Keratinocyte (primary cell): ENCODE results near the gene AGAP1. TPM values are rescaled to one million over a fixed set of nuclear protein-coding genes. Genes with fewer than 3 reads are reported as not detected.

ENCODE experiments used
- DNase-seq: peaks from one replicate; pipeline ENCODE4 v3.0.0-alpha.2; 2011; ENCODE audit warnings: low read depth, missing footprints, low spot score
- FAIRE-seq: peaks from 2 replicates; lab custom pipeline; 2011; peaks lifted over from hg19 to GRCh38; lab: Jason Lieb, UNC
- H2AFZ ChIP-seq: 2 replicates; pipeline ENCODE4 v1.6.0; 2012; ENCODE audit warnings: low read length, control low read depth, inconsistent platforms; ENCODE audit not compliant: control insufficient read depth
- H3K27ac ChIP-seq: 2 replicates; pipeline ENCODE4 v1.5.1; 2011; ENCODE audit warnings: low read length; ENCODE audit not compliant: control insufficient read depth, insufficient read depth
- H3K27me3 ChIP-seq: 3 replicates; pipeline ENCODE4 v1.6.0; 2011; ENCODE audit warnings: low read length; ENCODE audit not compliant: control insufficient read depth, insufficient read depth; ENCODE audit errors: extremely low read depth
- H3K36me3 ChIP-seq, 2 experiments: 2 replicates in 1 of 2; 3 replicates in 1 of 2; pipeline ENCODE4 v1.5.1; 2011; ENCODE audit warnings: low read length in 2 of 2, mild to moderate bottlenecking in 1 of 2; ENCODE audit not compliant: control insufficient read depth in 2 of 2, insufficient read depth in 2 of 2; ENCODE audit errors: extremely low read depth in 1 of 2
- H3K4me1 ChIP-seq: 3 replicates; pipeline ENCODE4 v1.5.1; 2011; ENCODE audit warnings: low read length; ENCODE audit not compliant: control insufficient read depth, insufficient read depth; ENCODE audit errors: extremely low read depth
- H3K4me2 ChIP-seq: 3 replicates; pipeline ENCODE4 v1.6.0; 2011; ENCODE audit warnings: low read depth, low read length; ENCODE audit not compliant: control insufficient read depth, insufficient read depth; ENCODE audit errors: extremely low read depth
- H3K4me3 ChIP-seq, 3 experiments: fragments of 200-600 bp in 1 of 3; sonication (generic) in 1 of 3; 2 replicates in 2 of 3; 3 replicates in 1 of 3; pipeline ENCODE4 v1.5.1; 2011 to 2016; ENCODE audit warnings: low read length in 3 of 3, mild to moderate bottlenecking in 3 of 3, control low read depth in 2 of 3, inconsistent platforms in 1 of 3, low read depth in 1 of 3, mixed read lengths in 1 of 3, mixed run types in 1 of 3, moderate library complexity in 1 of 3; ENCODE audit not compliant: control insufficient read depth in 2 of 3, insufficient read depth in 2 of 3; ENCODE audit errors: extremely low read depth in 1 of 3
- H3K79me2 ChIP-seq: 2 replicates; pipeline ENCODE4 v1.6.0; 2012; ENCODE audit warnings: low read length; ENCODE audit not compliant: control insufficient read depth, insufficient read depth
- H3K9ac ChIP-seq: 3 replicates; pipeline ENCODE4 v1.6.0; 2011; ENCODE audit warnings: low read length; ENCODE audit not compliant: control insufficient read depth, insufficient read depth; ENCODE audit errors: extremely low read depth
- H3K9me1 ChIP-seq: 3 replicates; pipeline ENCODE4 v1.6.0; 2011; ENCODE audit warnings: low read length; ENCODE audit not compliant: control insufficient read depth, insufficient read depth; ENCODE audit errors: extremely low read depth
- H3K9me3 ChIP-seq: 2 replicates; pipeline ENCODE4 v1.5.1; 2012; ENCODE audit warnings: low read depth, low read length; ENCODE audit not compliant: control insufficient read depth
- H4K20me1 ChIP-seq: 3 replicates; pipeline ENCODE4 v1.6.0; 2011; ENCODE audit warnings: low read length; ENCODE audit not compliant: control insufficient read depth, insufficient read depth; ENCODE audit errors: extremely low read depth
- CTCF ChIP-seq, 3 experiments: IDR thresholded peaks in 1 of 3; conservative IDR thresholded peaks in 1 of 3; optimal IDR thresholded peaks in 1 of 3; 2 replicates in 2 of 3; 3 replicates in 1 of 3; pipeline versions ENCODE3 to v1.5.1; 2011; ENCODE audit warnings: low read length in 3 of 3, mild to moderate bottlenecking in 3 of 3, moderate library complexity in 2 of 3, control low read depth in 1 of 3, inconsistent platforms in 1 of 3; ENCODE audit not compliant: insufficient read depth in 2 of 3; ENCODE audit errors: extremely low read depth in 1 of 3
- EZH2 ChIP-seq: IDR thresholded peaks from one replicate; pipeline ENCODE4 v1.6.1; 2012; ENCODE audit warnings: inconsistent platforms, mild to moderate bottlenecking, low read length, moderate library complexity
- dilution Hi-C: fragments of 300-500 bp; cut with MboI; formaldehyde crosslinking; loops from one replicate; pipeline ENCODE4 v1.7.0; 2020; ENCODE audit warnings: low sequenced_read_pairs; ENCODE audit not compliant: extremely low pct_ligation_motif_present
- polyA plus RNA-seq, 5 experiments: library from polyadenylated mRNA; depleted of rRNA in 3 of 5; stranded (reverse) in 3 of 5; stranded (forward) in 1 of 5; unstranded in 1 of 5; fragments of >200 nt; gene quantifications; 1 replicate in 1 of 5; 2 replicates in 3 of 5; 3 replicates in 1 of 5; pipeline versions ENCODE4 v1.2.1 to v1.2.3, GENCODE V29; 2011 to 2012; ENCODE audit warnings: missing spikeins in 2 of 5, low read depth in 1 of 5, low replicate concordance in 1 of 5

The AGAP1 gene
- polyA plus RNA-seq, 1 donor (not counting 4 experiments of a cell fraction or from before 2014, with no cell fraction given) = 12.6 TPM

- Histone ChIP-seq H3K9ac (peak overlapping the region; percentile 36), H3K9me3 (no peaks in the 10 kb centered on the region), H3K27me3 (no peaks in the 10 kb centered on the region), H3K4me2 (peak overlapping the region; percentile 74), H3K4me1 (peaks cover 18% of the 10 kb centered on the region), H3K9me1 (peaks cover 6% of the 10 kb centered on the region), H4K20me1 (peaks cover 12% of the 10 kb centered on the region), H3K36me3 (peaks cover 0 to 2% of the 10 kb centered on the region in 2 experiments), H3K4me3 (peak overlapping the region in 2 of 3 experiments; percentile 29 to 41), H3K79me2 (peaks cover 64% of the 10 kb centered on the region), H2AFZ (no peak overlapping the region), H3K27ac (peak overlapping the region; percentile 44)
- FAIRE-seq (peak; percentile 94), DNase-seq (peak; percentile 32)
- TF ChIP-seq CTCF (optimal IDR thresholded peaks at IDR 0.05 in 1 of 3, IDR thresholded peaks at IDR 0.05 in 1 of 3, conservative IDR thresholded peaks at IDR 0.05 in 1 of 3; ENCODE audit: extremely low read depth in 1 of 3, insufficient read depth in 2 of 3, low read length in 3 of 3) (no peak), EZH2 (no peak)
- dilution Hi-C loops = no loop called here
Observed at GRCh38 chr2:235511187-235511661, 17.4 kb downstream of the AGAP1 start.

GRCh38 chr2:235511751-235512698 is 18.2 kb downstream of the AGAP1 start:
- H3K36me3 ChIP-seq = peaks cover 0 to 2% of the 10 kb centered on the region in 2 experiments
- peak overlapping the region; percentile 22 for H3K9ac ChIP-seq
- peak overlapping the region; percentile 36 for H3K27ac ChIP-seq
- FAIRE-seq = peak; percentile 17
- dilution Hi-C loops = no loop called here
- H3K9me3 ChIP-seq = no peaks in the 10 kb centered on the region
- peaks cover 13% of the 10 kb centered on the region for H3K4me1 ChIP-seq
- H4K20me1 ChIP-seq = peaks cover 15% of the 10 kb centered on the region
- H3K9me1 ChIP-seq = peaks cover 6% of the 10 kb centered on the region
- TF ChIP-seq EZH2 (no peak), CTCF (optimal IDR thresholded peaks at IDR 0.05 in 1 of 3, IDR thresholded peaks at IDR 0.05 in 1 of 3, conservative IDR thresholded peaks at IDR 0.05 in 1 of 3; ENCODE audit: extremely low read depth in 1 of 3, insufficient read depth in 2 of 3, low read length in 3 of 3) (no peak)
- H3K79me2 ChIP-seq = peaks cover 67% of the 10 kb centered on the region
- H3K27me3 ChIP-seq = no peaks in the 10 kb centered on the region
- H3K4me3 ChIP-seq = peak overlapping the region in 1 of 3 experiments; percentile 29
- H3K4me2 ChIP-seq = peak overlapping the region; percentile 74
- no peak overlapping the region for H2AFZ ChIP-seq
- no peak for DNase-seq
